ENCODE results near the gene CIAPIN1. TPM values are rescaled to one million over a fixed set of nuclear protein-coding genes. Genes with fewer than 3 reads are reported as not detected.

CIAPIN1 gene
- total and polyA plus RNA-seq, 5 donors from 2014 or later, result 27.1 to 56.5 (median 50.6) TPM

DNA sequence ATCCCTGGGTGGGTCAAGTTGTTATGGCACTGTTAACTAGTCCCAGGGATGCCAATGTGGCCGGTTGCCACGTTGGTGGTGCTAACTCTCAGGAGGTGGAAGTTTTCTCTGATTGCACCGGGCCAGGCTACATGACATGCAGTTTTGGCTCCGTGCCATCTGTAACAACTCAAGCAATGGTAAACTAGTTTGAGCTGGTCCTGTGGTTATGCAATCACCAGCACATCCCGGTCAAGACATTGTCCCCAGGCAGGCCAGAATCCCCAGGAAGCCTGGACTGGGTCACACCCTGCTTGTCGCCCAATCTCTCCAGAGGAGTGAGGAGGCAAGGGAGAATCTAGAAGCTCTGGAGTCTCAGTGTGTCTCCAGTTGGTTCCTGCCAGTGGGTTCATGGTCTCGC, 52.7 kb downstream of the CIAPIN1 start:
- Mint-ChIP-seq H3K27me3 (peaks cover 9% of the 10 kb centered on the region), H3K9me3 (no peaks in the 10 kb centered on the region), H3K4me3 (no peak overlapping the region), H3K4me1 (no peaks in the 10 kb centered on the region), H3K36me3 (no peaks in the 10 kb centered on the region), H3K27ac (no peak overlapping the region)
- ATAC-seq (ENCODE audit: low read depth in 2 of 2), result no peak
- H3K36me3 ChIP-seq (ENCODE audit: control insufficient read depth, insufficient read depth, low read length), result no peaks in the 10 kb centered on the region
- no peaks in the 10 kb centered on the region for H3K4me1 ChIP-seq (ENCODE audit: control insufficient read depth, insufficient read depth, low read length, poor library complexity, severe bottlenecking)
- no peak overlapping the region for H3K4me3 ChIP-seq (ENCODE audit: low read depth, low read length)
- no peak for DNase-seq
- H3K9me3 ChIP-seq (ENCODE audit: control insufficient read depth in 2 of 2, low read length in 2 of 2), result no peaks in the 10 kb centered on the region
- no peak overlapping the region for H3K27ac ChIP-seq (ENCODE audit: insufficient read depth, low read length, poor library complexity, severe bottlenecking)
- no peaks in the 10 kb centered on the region for H3K27me3 ChIP-seq (ENCODE audit: control insufficient read depth, insufficient read depth, low read length)

DNA sequence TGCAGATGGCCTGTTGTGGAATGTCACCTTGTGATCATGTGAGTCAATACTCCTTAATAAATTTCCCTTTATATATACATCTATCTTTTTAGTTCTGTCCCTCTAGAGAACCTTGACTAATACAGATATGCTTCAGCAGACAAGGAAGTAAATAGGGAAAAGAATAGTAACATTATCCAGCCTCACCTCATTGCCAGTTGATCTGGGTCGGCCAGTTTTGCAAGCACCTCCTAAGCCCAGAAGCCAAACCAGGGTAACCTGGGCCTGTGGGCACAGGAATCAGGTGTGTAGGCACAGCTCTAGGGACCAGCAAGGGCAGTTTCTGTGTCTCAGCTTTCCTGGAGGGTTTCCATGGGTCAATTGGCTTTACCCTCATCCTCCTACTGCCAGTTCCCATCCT, 54.5 kb downstream of the CIAPIN1 start:
- Histone ChIP-seq H3K27me3 (ENCODE audit: control insufficient read depth, insufficient read depth, low read length) (no peaks in the 10 kb centered on the region), H3K36me3 (ENCODE audit: control insufficient read depth, insufficient read depth, low read length) (no peaks in the 10 kb centered on the region), H3K4me3 (ENCODE audit: low read depth, low read length) (no peak overlapping the region), H3K27ac (ENCODE audit: insufficient read depth, low read length, poor library complexity, severe bottlenecking) (no peak overlapping the region), H3K9me3 (ENCODE audit: control insufficient read depth in 2 of 2, low read length in 2 of 2) (no peaks in the 10 kb centered on the region), H3K4me1 (ENCODE audit: control insufficient read depth, insufficient read depth, low read length, poor library complexity, severe bottlenecking) (no peaks in the 10 kb centered on the region)
- H3K4me3 Mint-ChIP-seq, result no peak overlapping the region
- H3K9me3 Mint-ChIP-seq, result no peaks in the 10 kb centered on the region
- ATAC-seq (ENCODE audit: low read depth in 2 of 2) (no peak), DNase-seq (no peak)
- no peaks in the 10 kb centered on the region for H3K4me1 Mint-ChIP-seq
- no peak overlapping the region for H3K27ac Mint-ChIP-seq
- H3K36me3 Mint-ChIP-seq, result no peaks in the 10 kb centered on the region
- H3K27me3 Mint-ChIP-seq, result peaks cover 9% of the 10 kb centered on the region

DNA sequence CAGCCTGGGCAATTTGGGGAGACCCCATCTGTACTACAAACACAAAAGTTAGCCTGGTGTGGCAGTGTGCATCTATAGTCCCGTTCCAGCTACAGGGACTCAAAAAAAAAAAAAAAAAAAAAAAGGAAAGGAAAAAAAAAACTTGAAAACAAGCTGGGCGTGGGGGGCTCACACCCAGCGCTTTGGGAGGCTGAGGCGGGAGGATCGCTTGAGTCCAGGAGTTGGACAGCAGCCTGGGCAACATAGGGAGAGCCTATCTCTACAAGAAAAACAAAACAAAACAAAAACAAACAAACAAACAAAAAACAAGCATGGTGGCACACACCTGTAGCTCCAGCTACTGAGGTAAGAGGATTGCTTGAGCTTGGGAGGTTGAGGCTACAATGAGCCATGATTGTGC, 55.5 kb downstream of the CIAPIN1 start:
- ATAC-seq (ENCODE audit: low read depth in 2 of 2), result no peak

DNA sequence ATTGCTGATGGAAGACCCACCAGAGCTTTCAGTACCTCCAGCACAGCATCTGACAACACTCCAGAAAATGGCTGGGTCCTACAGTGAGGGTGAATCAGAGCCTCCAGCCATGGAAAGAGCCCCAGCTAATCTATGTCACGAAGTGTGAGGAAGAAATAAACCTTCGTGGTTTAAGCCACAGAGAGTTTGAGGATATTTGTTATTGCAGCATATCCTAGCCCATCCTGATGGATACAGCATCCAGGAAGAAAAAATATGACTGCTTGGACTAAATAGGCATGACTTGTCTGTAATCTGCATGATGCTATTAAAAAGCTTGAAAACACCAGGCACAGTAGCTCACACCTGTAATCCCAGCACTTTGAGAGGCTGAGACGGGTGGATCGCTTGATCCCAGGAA, 55.9 kb downstream of the CIAPIN1 start:
- DNase-seq (no peak), ATAC-seq (ENCODE audit: low read depth in 2 of 2) (no peak)
- Histone ChIP-seq H3K27ac (ENCODE audit: insufficient read depth, low read length, poor library complexity, severe bottlenecking) (no peak overlapping the region), H3K4me1 (ENCODE audit: control insufficient read depth, insufficient read depth, low read length, poor library complexity, severe bottlenecking) (no peaks in the 10 kb centered on the region), H3K9me3 (ENCODE audit: control insufficient read depth in 2 of 2, low read length in 2 of 2) (no peaks in the 10 kb centered on the region), H3K4me3 (ENCODE audit: low read depth, low read length) (no peak overlapping the region), H3K27me3 (ENCODE audit: control insufficient read depth, insufficient read depth, low read length) (no peaks in the 10 kb centered on the region), H3K36me3 (ENCODE audit: control insufficient read depth, insufficient read depth, low read length) (no peaks in the 10 kb centered on the region)
- Mint-ChIP-seq H3K27ac (no peak overlapping the region), H3K27me3 (peaks cover 7% of the 10 kb centered on the region), H3K4me1 (no peaks in the 10 kb centered on the region), H3K36me3 (no peaks in the 10 kb centered on the region), H3K9me3 (no peaks in the 10 kb centered on the region), H3K4me3 (no peak overlapping the region)

More for the DNA sequence above, 55.5 kb downstream of the CIAPIN1 start:
- no peak for DNase-seq
- Histone ChIP-seq H3K4me3 (ENCODE audit: low read depth, low read length) (no peak overlapping the region), H3K27me3 (ENCODE audit: control insufficient read depth, insufficient read depth, low read length) (no peaks in the 10 kb centered on the region), H3K4me1 (ENCODE audit: control insufficient read depth, insufficient read depth, low read length, poor library complexity, severe bottlenecking) (no peaks in the 10 kb centered on the region), H3K9me3 (ENCODE audit: control insufficient read depth in 2 of 2, low read length in 2 of 2) (no peaks in the 10 kb centered on the region), H3K27ac (ENCODE audit: insufficient read depth, low read length, poor library complexity, severe bottlenecking) (no peak overlapping the region), H3K36me3 (ENCODE audit: control insufficient read depth, insufficient read depth, low read length) (no peaks in the 10 kb centered on the region)
- no peak overlapping the region for H3K27ac Mint-ChIP-seq
- no peak overlapping the region for H3K4me3 Mint-ChIP-seq
- no peaks in the 10 kb centered on the region for H3K9me3 Mint-ChIP-seq
- peaks cover 9% of the 10 kb centered on the region for H3K27me3 Mint-ChIP-seq
- no peaks in the 10 kb centered on the region for H3K4me1 Mint-ChIP-seq
- H3K36me3 Mint-ChIP-seq, result no peaks in the 10 kb centered on the region

DNA sequence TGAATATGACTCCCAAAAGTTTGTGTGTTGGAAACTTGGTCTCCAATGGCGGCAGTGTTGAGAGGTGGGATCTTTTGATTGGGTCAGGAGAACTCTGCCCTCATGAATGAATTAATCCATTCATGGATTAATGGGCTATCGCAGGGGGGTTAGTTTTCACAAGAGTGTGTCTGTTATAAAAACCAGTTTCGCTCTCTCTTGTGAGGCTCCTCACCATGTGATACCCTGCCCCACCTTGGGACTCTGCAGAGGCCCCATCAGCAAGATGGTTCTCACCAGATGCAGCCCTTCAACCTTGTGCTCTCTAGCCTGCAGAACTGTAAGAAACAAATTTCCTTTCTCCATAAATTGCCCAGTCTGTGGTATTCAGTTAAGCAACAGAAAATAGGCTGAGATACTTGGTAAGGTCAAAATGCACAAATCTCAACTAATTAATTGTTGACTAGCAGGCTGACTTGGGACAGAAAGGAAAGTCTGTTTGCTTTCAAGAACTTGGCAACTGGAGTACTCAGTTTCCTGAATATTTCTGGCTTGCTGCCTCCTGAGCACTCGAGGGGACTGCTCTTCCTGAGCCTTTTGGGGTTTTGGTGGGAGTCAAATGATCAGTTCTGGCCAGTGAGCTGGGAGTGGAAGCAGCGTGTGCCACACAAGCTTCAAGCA, 56.4 kb downstream of the CIAPIN1 start:
- H3K27ac ChIP-seq (ENCODE audit: insufficient read depth, low read length, poor library complexity, severe bottlenecking), result no peak overlapping the region
- Mint-ChIP-seq H3K9me3 (no peaks in the 10 kb centered on the region), H3K27ac (no peak overlapping the region), H3K4me1 (no peaks in the 10 kb centered on the region), H3K36me3 (no peaks in the 10 kb centered on the region), H3K4me3 (no peak overlapping the region), H3K27me3 (peaks cover 4% of the 10 kb centered on the region)
- H3K4me3 ChIP-seq (ENCODE audit: low read depth, low read length), result no peak overlapping the region
- H3K4me1 ChIP-seq (ENCODE audit: control insufficient read depth, insufficient read depth, low read length, poor library complexity, severe bottlenecking), result no peaks in the 10 kb centered on the region
- DNase-seq (no peak), ATAC-seq (ENCODE audit: low read depth in 2 of 2) (no peak)
- H3K27me3 ChIP-seq (ENCODE audit: control insufficient read depth, insufficient read depth, low read length), result no peaks in the 10 kb centered on the region
- no peaks in the 10 kb centered on the region for H3K36me3 ChIP-seq (ENCODE audit: control insufficient read depth, insufficient read depth, low read length)
- no peaks in the 10 kb centered on the region for H3K9me3 ChIP-seq (ENCODE audit: control insufficient read depth in 2 of 2, low read length in 2 of 2)

DNA sequence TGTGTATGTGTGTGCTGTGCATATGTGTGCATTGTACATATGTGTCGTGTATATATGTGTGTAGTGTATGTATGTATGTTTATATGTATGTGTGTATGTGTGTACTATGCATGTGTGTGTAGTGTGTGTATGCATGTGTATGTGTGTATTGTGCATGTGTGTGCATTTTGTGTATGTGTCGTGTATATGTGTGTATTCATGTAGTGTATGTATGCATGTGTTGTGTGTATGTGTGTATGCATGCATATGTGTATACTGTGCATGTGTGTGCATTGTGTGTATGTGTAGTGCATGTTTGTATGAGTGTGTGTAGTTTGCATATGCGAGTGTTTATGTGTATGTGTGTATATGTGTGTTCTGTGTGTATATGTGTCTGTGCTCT, 58.1 kb downstream of the CIAPIN1 start:
- no peaks in the 10 kb centered on the region for H3K36me3 Mint-ChIP-seq
- H3K4me1 ChIP-seq (ENCODE audit: control insufficient read depth, insufficient read depth, low read length, poor library complexity, severe bottlenecking), result no peaks in the 10 kb centered on the region
- H3K4me1 Mint-ChIP-seq, result no peaks in the 10 kb centered on the region
- no peaks in the 10 kb centered on the region for H3K27me3 ChIP-seq (ENCODE audit: control insufficient read depth, insufficient read depth, low read length)
- H3K27me3 Mint-ChIP-seq, result peaks cover 4% of the 10 kb centered on the region
- DNase-seq, result no peak
- no peaks in the 10 kb centered on the region for H3K36me3 ChIP-seq (ENCODE audit: control insufficient read depth, insufficient read depth, low read length)
- no peak overlapping the region for H3K4me3 Mint-ChIP-seq
- H3K9me3 Mint-ChIP-seq, result no peaks in the 10 kb centered on the region
- H3K27ac ChIP-seq (ENCODE audit: insufficient read depth, low read length, poor library complexity, severe bottlenecking), result no peak overlapping the region
- no peaks in the 10 kb centered on the region for H3K9me3 ChIP-seq (ENCODE audit: control insufficient read depth in 2 of 2, low read length in 2 of 2)
- H3K27ac Mint-ChIP-seq, result no peak overlapping the region
- H3K4me3 ChIP-seq (ENCODE audit: low read depth, low read length), result no peak overlapping the region
- no peak for ATAC-seq (ENCODE audit: low read depth in 2 of 2)

DNA sequence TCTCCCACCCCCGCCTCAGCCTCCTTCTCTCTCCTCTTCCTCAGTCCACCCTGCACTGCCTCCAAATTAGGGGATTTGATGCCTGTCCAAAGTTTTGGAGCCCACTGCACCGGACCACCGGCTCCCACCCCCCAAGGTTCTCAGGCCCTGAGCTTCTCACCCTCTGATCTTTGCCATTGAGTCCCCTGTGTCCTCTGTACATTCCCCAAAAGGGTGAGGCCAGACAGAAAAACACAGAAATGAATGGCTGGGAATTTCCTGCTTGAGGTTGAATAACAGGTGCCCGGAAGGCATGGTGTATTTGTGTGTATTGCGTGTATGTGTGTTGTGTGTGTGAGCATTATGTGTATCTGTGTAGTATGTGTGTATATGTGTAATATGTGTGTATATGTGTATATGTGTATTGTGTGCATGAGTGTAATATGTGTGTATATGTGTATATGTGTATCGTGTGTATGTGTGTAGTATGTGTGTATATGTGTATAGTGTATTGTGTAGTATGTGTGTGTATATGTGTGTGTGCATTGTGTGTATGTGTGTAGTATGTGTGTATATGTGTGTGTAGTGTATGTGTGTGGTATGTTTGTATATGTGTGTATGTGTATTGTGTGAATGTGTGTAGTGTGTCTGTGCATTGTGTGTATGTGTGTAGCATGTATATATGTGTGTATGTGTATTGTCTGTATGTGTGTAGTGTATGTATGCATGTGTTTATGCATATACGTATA, 58.7 kb downstream of the CIAPIN1 start:
- peaks cover 4% of the 10 kb centered on the region for H3K27me3 Mint-ChIP-seq
- no peak for ATAC-seq (ENCODE audit: low read depth in 2 of 2)

More for the DNA sequence above, 58.7 kb downstream of the CIAPIN1 start:
- no peaks in the 10 kb centered on the region for H3K36me3 Mint-ChIP-seq
- DNase-seq, result peak in 1 of 3 donors; percentile 10
- Histone ChIP-seq H3K4me3 (ENCODE audit: low read depth, low read length) (no peak overlapping the region), H3K27me3 (ENCODE audit: control insufficient read depth, insufficient read depth, low read length) (no peaks in the 10 kb centered on the region), H3K36me3 (ENCODE audit: control insufficient read depth, insufficient read depth, low read length) (no peaks in the 10 kb centered on the region), H3K9me3 (ENCODE audit: control insufficient read depth in 2 of 2, low read length in 2 of 2) (no peaks in the 10 kb centered on the region), H3K4me1 (ENCODE audit: control insufficient read depth, insufficient read depth, low read length, poor library complexity, severe bottlenecking) (no peaks in the 10 kb centered on the region), H3K27ac (ENCODE audit: insufficient read depth, low read length, poor library complexity, severe bottlenecking) (no peak overlapping the region)
- H3K27ac Mint-ChIP-seq, result peak overlapping the region in 1 of 3 donors; percentile 0
- no peaks in the 10 kb centered on the region for H3K4me1 Mint-ChIP-seq
- H3K9me3 Mint-ChIP-seq, result no peaks in the 10 kb centered on the region
- H3K4me3 Mint-ChIP-seq, result no peak overlapping the region
